Omental fat pad (tissue), 4 donors: ENCODE measurements around the gene SPEF1. TPM values are rescaled to one million over a fixed set of nuclear protein-coding genes. Genes with fewer than 3 reads are reported as not detected.

Experiments
- ATAC-seq: fragments of 150-250 bp; one replicate; pipeline ENCODE4 v1.9.1; 2016; ENCODE audit warnings: mild to moderate bottlenecking, moderate library complexity; ENCODE audit not compliant: low FRiP score
- DNase-seq: peaks from one replicate; pipeline ENCODE4 v3.0.0-alpha.2; 2019; ENCODE audit warnings: low spot score
- CTCF ChIP-seq, 3 donors: fragments of 450-650 bp; IDR thresholded peaks; one replicate each; pipeline ENCODE4 v1.5.1; 2016 to 2017; ENCODE audit warnings: antibody characterized with exemption in 3 of 3, mild to moderate bottlenecking in 3 of 3, moderate library complexity in 2 of 3
- total RNA-seq, 4 donors: library from RNA; depleted of rRNA; stranded (reverse); fragments of >200 nt; gene quantifications; one replicate each; pipeline ENCODE4 v1.1.0, GENCODE V29; 2016

Gene SPEF1
- total RNA-seq, 4 donors from 2014 or later: 0.56 TPM; not detected in 3

GRCh38 chr20:3733119-3733995 lies 47.9 kb downstream of the SPEF1 start:
- DNase-seq (no peak), ATAC-seq (no peak)
- TF ChIP-seq CTCF (IDR thresholded peaks at IDR 0.05): no peak

GRCh38 chr20:3732327-3733118 lies 48.7 kb downstream of the SPEF1 start, which contains the start of gene HSPA12B:
Gene HSPA12B (plus strand): TSS chr20:3732685. CDS start chr20:3738675, 5,990 bp downstream.
- no peak for TF ChIP-seq CTCF (IDR thresholded peaks at IDR 0.05)
- ATAC-seq (no peak), DNase-seq (no peak)

GRCh38 chr20:3731944-3732326 lies 49.3 kb downstream of the SPEF1 start:
- no peak for TF ChIP-seq CTCF (IDR thresholded peaks at IDR 0.05)
- no peak for DNase-seq
- no peak for ATAC-seq

- no peak for TF ChIP-seq CTCF (IDR thresholded peaks at IDR 0.05)
- ATAC-seq (no peak), DNase-seq (no peak)
These were observed 50.2 kb downstream of the SPEF1 start for GRCh38 chr20:3730803-3731672.

- TF ChIP-seq CTCF (IDR thresholded peaks at IDR 0.05): no peak
- DNase-seq (no peak), ATAC-seq (no peak)
These were observed 51.3 kb downstream of the SPEF1 start for GRCh38 chr20:3729811-3730540.

- ATAC-seq (no peak), DNase-seq (no peak)
- no peak for TF ChIP-seq CTCF (IDR thresholded peaks at IDR 0.05)
These were observed 51.9 kb downstream of the SPEF1 start for GRCh38 chr20:3729378-3729777.
